RKO (cell line): ENCODE results near the gene KRABD2.
"Not testable (repeated sequence)": the region's sequence is repeated elsewhere in the genome, so short reads cannot be mapped to it uniquely, and the experiment has no call there.

Experiments used
- DNase-seq: peaks from one replicate; pipeline ENCODE4 v3.0.0-alpha.2; 2016; ENCODE audit warnings: low spot score

Gene KRABD2

GRCh38 chr17:8360751-8361150, 15.8 kb downstream of the KRABD2 start:
- no peak for DNase-seq

- DNase-seq = no peak
Observed at GRCh38 chr17:8360260-8360659, 16.2 kb downstream of the KRABD2 start.

- DNase-seq = peak; percentile 91
Observed at GRCh38 chr17:8359769-8360168, 16.7 kb downstream of the KRABD2 start.

- no peak for DNase-seq
Observed at GRCh38 chr17:8357910-8358309, 18.6 kb downstream of the KRABD2 start.

GRCh38 chr17:8354236-8354635, 22.3 kb downstream of the KRABD2 start:
- no peak for DNase-seq

GRCh38 chr17:8353736-8354135, 22.8 kb downstream of the KRABD2 start:
- DNase-seq = no peak

GRCh38 chr17:8350339-8350738, 26.2 kb downstream of the KRABD2 start:
- DNase-seq = no peak

GRCh38 chr17:8347001-8347400, 29.5 kb downstream of the KRABD2 start:
- not testable (repeated sequence) for DNase-seq

- DNase-seq = no peak
Observed at GRCh38 chr17:8345951-8346665, 30.4 kb downstream of the KRABD2 start.

GRCh38 chr17:8345052-8345690, 31.3 kb downstream of the KRABD2 start:
- no peak for DNase-seq

- no peak for DNase-seq
Observed at GRCh38 chr17:8341456-8341855, 35.0 kb downstream of the KRABD2 start.

- no peak for DNase-seq
Observed at GRCh38 chr17:8339540-8339939, 37.0 kb downstream of the KRABD2 start, which contains the start of gene ODF4. TSS of gene ODF4 (plus strand) at chr17:8339840. CDS start at chr17:8340052, 212 bp downstream.

- DNase-seq = no peak
Observed at GRCh38 chr17:8338753-8339140, 37.8 kb downstream of the KRABD2 start.

GRCh38 chr17:8337802-8338752, 38.4 kb downstream of the KRABD2 start:
- DNase-seq = no peak

GRCh38 chr17:8333281-8333680, 43.2 kb downstream of the KRABD2 start:
- DNase-seq = no peak

- no peak for DNase-seq
Observed at GRCh38 chr17:8332688-8333087, 43.8 kb downstream of the KRABD2 start.

GRCh38 chr17:8332128-8332527, 44.4 kb downstream of the KRABD2 start:
- DNase-seq = no peak

GRCh38 chr17:8327303-8327649, 49.2 kb downstream of the KRABD2 start:
- no peak for DNase-seq
